Embryonic facial prominence (tissue), 1 donor: Measurements from ENCODE around the gene MAST1.
"Not testable (repeated sequence)": the region's sequence is repeated elsewhere in the genome, so short reads cannot be mapped to it uniquely, and the experiment has no call there.

Experiments used
- DNase-seq: peaks from one replicate; pipeline ENCODE4 v3.0.0-alpha.2; 2016; ENCODE audit errors: extremely low spot score

The MAST1 gene

GRCh38 chr19:12838182-12838885, at the start of gene MAST1:
TSS of gene MAST1 (plus strand) at chr19:12838515. CDS start at chr19:12838573, 58 bp downstream.
- no peak for DNase-seq

DNA sequence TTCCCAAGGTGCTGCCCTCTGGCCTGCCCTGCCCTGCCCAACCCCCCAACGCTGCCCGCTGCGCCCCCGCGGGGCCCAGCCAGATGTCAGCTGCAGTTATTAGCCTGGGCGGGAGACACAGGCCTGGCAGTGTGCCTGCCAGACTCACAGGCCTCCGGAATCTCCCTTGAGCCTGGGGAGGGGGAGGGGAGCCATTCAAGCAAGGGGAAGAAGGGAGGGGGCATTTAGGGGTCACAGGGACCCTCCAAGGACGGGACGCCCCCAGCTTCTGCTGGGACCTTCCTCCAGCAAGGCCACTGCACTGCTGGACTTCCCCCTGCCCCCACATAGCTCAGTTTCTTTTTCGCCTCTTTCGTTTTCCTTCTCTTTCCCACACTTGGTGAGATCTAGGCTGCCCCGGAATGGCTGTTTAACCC, 49.6 kb upstream of the MAST1 start:
- no peak for DNase-seq

DNA sequence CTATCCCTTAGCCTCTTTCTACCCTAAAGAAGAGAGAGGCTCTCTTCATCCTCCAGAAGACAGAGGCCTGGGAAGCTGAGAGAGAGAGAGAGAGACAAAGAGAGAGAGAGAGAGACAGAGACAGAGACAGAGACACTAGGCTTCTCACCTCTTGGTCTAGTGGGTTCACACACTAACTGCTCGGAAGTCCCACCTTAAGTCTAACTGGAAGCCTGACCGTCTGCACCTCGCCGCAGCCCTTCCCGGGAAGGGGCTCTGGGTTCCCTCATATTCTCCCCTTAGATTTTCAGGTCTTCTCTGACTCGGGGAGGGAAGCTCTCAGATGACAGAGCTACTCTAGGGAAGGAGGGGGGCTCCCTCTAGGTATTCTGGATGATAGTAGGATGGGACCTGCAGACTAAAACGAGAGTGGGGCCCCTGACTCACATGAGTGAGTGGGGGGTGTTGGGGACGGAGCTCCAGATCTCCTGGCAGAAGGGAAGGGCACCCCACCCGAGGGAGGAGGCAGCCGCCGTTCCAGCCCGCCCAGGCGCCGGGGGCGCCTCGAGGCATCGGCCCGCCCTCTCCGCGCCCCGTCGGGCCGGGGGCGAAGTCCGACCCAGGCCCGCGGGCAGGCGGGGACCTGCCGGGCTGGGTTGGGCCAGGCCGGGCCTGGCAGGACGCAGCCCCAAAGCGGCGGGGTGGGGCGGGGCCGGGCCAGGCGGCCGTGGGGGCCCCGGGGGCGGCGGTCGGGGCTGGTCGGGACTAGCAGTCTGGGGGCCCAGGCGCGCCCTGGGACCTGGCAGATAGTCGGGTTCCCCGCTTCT, 49.0 kb upstream of the MAST1 start:
- DNase-seq, result no peak

GRCh38 chr19:12789904-12790619, 48.3 kb upstream of the MAST1 start:
- peak; percentile 75 for DNase-seq

DNA sequence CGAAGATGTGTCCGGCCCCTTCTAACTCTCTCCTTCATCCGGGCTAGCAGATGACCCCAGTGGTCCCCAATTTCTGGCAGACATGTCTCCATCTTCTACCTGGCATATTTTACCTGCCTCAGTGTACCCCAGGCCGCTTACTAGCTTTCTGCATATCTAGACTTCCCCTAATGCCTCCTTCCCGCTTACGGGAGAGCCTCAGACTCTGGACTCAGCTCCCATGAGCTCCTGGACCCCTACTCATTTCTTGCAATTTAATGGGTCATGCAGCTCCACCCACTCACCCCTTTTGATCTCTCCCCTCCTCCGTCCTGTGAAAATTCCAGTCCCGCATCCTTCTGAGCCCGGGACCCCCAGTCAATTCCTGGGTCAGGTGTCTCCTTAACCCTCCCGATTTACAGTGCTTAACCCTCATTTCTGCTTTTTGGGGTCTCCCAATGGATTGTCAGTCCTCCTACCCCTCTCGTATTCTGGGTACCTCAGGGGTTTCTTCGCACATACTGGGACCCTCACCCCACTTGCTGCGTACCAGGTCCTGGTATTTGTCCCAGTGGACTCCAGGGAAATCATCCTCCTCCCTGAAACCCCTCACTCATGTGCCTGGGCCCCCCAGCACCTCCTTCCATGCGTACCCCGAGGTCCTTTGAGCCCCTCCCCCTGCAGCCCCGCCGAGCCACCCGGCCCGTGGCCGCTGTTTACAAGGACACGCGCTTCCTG, 47.5 kb upstream of the MAST1 start:
- DNase-seq, result no peak

- peak; percentile 89 for DNase-seq
Observed at GRCh38 chr19:12791345-12792050, 46.8 kb upstream of the MAST1 start, which contains the start of gene JUNB. TSS of gene JUNB (plus strand) at chr19:12791486. CDS start at chr19:12791772, 286 bp downstream.

DNA sequence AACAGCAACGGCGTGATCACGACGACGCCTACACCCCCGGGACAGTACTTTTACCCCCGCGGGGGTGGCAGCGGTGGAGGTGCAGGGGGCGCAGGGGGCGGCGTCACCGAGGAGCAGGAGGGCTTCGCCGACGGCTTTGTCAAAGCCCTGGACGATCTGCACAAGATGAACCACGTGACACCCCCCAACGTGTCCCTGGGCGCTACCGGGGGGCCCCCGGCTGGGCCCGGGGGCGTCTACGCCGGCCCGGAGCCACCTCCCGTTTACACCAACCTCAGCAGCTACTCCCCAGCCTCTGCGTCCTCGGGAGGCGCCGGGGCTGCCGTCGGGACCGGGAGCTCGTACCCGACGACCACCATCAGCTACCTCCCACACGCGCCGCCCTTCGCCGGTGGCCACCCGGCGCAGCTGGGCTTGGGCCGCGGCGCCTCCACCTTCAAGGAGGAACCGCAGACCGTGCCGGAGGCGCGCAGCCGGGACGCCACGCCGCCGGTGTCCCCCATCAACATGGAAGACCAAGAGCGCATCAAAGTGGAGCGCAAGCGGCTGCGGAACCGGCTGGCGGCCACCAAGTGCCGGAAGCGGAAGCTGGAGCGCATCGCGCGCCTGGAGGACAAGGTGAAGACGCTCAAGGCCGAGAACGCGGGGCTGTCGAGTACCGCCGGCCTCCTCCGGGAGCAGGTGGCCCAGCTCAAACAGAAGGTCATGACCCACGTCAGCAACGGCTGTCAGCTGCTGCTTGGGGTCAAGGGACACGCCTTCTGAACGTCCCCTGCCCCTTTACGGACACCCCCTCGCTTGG, 46.1 kb upstream of the MAST1 start:
- DNase-seq, result no peak

DNA sequence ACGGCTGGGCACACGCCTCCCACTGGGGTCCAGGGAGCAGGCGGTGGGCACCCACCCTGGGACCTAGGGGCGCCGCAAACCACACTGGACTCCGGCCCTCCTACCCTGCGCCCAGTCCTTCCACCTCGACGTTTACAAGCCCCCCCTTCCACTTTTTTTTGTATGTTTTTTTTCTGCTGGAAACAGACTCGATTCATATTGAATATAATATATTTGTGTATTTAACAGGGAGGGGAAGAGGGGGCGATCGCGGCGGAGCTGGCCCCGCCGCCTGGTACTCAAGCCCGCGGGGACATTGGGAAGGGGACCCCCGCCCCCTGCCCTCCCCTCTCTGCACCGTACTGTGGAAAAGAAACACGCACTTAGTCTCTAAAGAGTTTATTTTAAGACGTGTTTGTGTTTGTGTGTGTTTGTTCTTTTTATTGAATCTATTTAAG, 45.4 kb upstream of the MAST1 start:
- no peak for DNase-seq

DNA sequence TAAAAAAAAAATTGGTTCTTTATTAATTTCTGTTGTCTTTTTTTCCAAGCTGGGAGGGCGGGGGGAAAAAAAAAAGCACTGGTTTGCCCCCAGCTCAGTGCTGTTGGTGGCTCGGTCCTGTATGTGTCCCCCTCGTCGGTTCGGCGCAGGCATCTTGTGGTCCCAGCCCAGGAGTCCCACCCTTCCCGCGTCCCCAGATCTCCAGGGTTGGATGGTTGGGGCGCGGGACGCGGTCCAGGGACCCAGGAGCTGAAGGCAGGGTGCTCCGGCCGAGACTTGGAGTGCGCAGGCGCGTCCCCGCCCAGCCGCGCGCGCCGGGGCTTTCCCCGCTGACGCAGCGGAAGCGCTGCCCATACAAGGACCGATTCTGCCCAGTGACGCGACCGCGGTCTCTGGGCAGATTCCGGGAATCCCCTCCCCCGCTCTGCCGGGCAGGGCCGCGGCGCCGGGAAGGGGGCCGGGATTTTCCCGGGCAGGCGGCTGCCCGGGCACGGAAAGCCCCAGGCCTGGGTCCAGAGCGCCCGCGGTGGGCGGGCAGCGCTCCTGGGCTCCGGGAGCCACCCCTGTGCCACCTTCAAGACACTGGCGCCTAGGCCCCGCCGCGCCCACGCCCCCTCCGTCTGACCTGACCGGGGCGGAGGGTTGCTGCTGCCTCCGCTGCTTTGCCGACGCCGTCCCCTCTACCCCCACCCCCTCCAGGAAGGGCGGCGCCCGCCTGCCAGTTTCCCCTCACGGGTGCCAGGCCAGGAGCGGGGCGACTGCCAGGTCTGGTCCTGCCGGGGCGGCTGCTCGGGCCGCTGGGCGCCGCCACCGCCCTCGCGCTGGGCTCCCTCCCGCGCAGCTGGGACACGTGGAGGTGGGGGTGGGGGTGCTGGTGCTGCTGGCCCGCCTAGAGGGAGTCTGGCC, 44.8 kb upstream of the MAST1 start:
- DNase-seq, result peak; percentile 86

DNA sequence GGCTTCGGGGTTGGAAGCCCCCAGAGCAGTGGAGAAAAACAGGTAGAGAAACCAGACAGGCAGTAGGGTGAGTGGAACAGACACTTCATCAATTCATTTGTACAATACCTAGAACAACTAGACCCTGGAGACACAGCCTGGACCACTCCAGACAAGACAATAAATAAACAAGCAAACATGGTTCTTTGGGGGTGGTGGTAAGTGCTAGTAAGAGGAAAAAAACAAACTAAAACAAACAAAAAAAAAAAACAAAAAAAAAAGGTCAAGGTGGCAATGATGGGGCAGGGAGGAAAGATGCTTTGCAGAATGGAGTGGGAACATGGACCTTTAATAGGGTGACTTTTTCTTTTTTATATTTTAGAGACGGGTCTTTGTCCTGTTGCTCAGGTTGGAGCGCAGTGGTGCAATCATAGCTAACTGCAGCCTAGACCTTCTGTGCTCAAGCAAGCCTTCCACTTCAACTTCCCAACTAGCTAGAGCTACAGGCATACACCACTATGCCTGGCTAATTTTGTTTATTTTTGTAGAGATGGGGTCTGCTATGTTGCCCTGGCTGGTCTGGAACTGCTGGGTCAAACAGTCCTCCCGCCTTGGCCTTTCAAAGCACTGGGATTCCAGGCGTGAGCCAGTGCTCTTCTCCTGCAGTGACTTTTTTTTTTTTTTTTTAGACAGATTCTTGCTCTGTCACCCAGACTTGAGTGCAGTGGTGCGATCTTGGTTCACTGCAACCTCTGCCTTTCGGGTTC, 43.9 kb upstream of the MAST1 start:
- no peak for DNase-seq

GRCh38 chr19:12794971-12795381, 43.3 kb upstream of the MAST1 start:
- DNase-seq, result no peak

DNA sequence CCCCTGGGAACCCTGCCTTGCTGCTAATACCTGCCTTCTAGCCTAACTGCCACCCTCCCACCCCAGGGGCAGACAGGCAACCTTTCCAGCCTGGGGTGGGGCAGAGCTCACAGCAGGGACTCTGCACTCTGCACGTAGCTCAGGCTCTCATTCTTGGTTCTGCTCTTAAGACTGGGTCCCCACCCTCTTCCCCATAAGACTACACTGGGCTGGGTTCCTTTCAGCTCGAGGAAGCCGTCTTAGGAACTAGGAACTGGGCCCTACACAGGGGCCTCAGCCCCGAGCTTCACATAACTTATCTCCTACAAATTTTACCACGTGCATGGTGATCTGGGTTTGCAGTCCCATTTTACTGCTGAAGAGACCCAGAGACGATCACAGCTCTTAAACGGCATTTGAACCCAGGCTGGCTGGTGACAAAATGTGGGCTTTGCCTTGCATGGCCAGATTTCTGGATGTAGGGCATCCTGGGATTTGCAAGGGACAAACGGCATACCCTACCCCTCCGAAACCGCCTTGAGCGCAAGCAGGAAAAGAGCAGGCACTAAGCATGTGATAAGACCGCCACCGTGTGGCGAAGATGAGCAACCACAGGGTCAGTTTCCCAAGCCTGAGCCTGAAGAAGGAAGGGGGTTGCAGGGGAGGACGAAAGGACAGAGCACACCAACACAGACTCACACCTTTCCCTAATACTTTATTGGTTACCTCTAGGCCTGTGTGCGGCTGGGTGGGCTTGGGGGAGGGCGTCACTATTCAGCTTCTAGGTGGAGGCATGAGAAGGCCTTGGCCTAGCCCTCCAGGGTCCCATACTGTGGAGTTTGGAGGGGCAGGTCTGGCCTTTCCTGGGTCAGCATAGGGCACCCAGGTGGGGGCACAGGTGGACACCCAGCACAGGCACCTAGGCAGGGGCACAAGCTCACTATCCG, 41.9 kb upstream of the MAST1 start:
- DNase-seq, result no peak

DNA sequence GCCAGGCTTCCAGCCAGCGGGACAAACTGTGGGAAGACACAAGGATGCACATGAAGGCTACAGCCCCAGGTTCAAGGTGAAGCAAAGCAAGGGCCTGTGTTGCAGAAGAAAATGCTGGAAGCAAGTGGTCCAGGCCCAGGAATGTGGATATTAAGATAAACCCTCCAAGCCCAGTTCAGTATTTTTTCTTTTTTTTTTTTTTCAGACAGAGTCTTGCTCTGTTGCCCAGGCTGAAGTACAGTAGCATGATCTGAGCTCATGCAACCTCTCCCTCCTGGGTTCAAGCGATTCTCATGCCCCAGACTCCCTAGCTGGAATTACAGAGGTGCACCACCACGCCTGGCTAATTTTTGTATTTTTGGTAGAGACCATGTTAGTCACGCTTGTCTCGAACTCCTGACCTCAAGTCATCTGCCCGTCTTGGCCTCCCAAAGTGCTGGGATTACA, 41.2 kb upstream of the MAST1 start:
- no peak for DNase-seq

GRCh38 chr19:12797607-12798006, 40.7 kb upstream of the MAST1 start:
- not testable (repeated sequence) for DNase-seq

DNA sequence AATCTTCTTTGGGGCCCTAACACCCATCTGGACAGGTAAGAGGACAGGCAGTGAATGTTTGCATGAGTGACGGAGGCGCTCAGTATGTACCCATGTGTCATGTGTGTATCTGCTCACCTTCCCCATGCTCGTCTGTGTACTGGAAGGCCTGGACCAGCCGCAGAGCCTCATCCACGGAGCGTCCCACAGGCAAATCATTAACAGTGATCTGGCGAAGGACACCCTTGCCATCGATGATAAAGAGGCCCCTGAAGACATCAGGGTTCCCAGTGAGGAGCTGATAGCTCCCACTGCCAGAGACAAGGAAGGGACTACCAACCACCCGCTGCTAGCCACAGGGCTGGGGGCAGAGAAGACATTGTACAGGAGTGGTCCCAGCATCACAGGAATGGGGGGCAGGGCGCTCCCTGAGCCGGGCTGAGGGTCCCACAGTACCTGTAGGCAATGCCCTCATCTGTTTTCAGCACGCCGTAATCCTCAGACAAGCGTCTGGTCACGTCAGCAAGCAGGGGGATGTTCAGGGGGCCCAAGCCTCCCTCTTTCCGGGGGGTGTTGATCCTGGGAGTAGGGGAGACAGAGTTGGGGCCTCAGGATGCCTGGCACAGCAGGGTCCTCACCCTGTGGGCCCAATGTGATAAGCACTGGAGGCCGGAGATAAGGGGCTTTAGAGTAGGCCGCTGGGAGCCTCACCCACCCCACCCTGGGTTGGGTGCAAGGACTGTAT, 38.4 kb upstream of the MAST1 start:
- DNase-seq, result no peak

DNA sequence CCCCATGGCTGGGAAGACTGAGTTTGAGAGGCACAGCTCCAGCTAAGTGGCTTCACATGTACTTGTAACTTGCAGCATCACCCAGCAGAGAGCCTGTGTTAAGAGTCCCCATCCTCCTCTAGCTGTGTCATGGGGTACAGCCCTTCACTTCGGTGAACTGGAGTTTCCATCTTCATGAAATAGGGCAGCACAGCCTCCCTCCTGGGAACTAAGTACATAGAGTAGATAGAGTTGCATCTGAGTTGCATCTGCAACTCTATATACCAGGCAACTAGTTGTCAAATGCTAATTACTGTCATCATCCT, 37.9 kb upstream of the MAST1 start:
- DNase-seq, result no peak
